ENCODE measurements around the gene ST3GAL2.
A peak's percentile ranks its signal among the peaks of the same experiment; 100 is the strongest.

ST3GAL2 gene

GRCh38 chr16:70437582-70438557 is 1.0 kb downstream of the ST3GAL2 start:
- DNase-seq = no peak

DNA sequence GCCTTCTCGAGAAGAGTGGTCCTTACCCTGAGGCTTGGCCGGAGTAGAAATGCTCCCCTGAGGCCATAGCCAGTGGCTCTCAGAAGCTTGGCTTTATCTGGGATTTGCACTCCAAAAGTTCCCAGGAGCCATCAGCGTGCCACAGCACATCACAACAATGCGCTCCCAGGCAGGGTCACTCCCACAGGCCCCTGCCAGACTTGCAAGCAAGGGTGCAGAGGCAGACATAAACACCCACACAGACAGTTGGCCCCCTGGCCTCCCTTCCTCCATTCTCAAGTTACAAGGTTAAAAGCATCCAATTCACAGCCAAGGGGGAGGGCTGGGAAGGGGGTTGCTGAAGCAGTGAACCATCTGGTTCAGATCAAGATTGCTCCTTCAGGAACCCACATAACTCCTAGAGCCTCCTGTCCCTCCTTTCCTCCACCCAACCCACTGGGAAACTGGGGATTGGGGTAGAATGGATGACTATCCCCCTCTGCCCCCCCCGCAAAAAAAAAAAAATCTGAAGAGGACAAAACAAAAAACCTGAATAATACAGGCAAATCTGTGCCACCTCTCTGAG is 1.8 kb downstream of the ST3GAL2 start:
- no peak for DNase-seq

- DNase-seq = no peak
These were observed 4.2 kb downstream of the ST3GAL2 start for GRCh38 chr16:70434484-70435260.

GRCh38 chr16:70433458-70434103 is 5.3 kb downstream of the ST3GAL2 start:
- DNase-seq = no peak

- DNase-seq = no peak
These were observed 6.0 kb downstream of the ST3GAL2 start for GRCh38 chr16:70432723-70433457.

DNA sequence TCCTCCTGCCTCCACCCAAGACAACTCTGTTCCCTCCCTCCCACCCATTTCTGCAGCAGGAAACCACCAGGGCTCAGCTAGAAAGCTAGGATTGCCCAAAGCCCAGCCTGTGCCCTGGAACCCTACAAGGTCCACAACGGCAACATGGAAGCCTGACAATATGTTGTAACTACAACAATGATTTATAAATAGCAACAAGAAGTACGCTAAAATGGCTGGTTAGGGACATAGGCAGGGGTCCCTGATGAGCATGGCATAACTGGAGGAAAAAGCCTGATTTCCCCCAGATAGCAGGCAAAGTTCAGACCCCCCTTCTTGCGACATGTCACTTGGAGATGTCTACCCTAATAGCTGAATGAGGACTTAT is 6.6 kb downstream of the ST3GAL2 start:
- DNase-seq = no peak

GRCh38 chr16:70430667-70431536 is 8.0 kb downstream of the ST3GAL2 start:
- DNase-seq = peak; percentile 30

GRCh38 chr16:70429888-70430666 is 8.8 kb downstream of the ST3GAL2 start:
- DNase-seq = no peak

DNA sequence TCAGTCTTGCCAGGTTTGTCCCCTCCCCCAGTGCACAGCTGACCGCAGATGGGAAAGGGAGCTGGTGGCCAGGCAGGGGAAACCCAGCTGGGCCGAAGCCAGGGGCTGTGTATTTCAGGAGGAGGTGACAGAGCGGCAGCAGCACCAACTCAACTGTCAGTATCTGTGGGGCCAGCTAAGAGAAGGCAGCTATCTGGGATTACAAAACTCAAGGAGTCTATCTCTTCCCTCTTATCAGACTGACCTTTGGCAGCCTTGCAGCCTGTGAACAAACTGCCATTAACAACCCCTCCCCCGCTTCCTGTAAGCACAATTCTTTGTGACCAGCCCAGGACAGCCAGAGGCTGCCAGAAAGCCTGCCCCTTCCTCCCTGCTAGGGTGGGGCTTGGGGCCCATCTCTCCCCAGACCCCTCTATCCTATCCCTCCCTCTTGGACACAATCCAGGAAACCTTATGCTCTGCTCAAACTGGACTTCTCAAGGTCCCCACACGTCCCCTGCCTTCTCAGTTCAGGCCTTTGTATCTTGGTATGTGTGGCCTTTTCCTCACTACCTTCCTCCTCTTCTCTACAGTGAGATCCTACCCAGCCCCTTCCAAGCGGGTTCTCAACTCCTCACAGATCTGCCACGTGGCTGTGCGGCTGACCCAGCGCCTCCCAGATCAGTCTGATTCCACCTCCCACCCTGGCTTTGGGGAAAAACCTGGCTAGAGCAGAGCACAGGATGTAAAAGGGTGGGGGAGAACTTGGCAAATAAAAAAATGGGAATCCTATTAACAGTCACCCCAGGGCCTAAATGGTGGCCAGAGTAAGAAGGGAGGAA is 10.5 kb downstream of the ST3GAL2 start:
- DNase-seq = no peak

DNA sequence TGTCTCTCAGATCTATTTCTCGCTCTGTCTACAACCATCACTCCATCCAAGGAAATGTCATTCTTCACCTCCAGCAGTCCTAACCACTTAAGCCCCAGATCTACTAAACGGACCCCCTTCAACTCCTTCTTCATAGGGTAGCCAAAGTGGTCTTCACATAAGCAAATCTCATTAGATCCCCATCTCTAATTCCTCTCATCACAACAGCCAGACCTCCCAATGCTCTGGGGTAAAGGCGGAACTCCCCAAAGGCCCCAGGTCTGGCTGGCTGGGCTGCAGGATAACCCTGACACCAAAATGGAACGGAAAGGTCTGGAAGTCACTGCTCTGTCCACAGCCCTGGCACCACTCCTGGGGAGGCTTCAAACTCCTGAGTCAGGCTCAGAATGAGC is 11.1 kb downstream of the ST3GAL2 start:
- DNase-seq = no peak

- DNase-seq = no peak
These were observed 16.4 kb downstream of the ST3GAL2 start for GRCh38 chr16:70422543-70422942.

DNA sequence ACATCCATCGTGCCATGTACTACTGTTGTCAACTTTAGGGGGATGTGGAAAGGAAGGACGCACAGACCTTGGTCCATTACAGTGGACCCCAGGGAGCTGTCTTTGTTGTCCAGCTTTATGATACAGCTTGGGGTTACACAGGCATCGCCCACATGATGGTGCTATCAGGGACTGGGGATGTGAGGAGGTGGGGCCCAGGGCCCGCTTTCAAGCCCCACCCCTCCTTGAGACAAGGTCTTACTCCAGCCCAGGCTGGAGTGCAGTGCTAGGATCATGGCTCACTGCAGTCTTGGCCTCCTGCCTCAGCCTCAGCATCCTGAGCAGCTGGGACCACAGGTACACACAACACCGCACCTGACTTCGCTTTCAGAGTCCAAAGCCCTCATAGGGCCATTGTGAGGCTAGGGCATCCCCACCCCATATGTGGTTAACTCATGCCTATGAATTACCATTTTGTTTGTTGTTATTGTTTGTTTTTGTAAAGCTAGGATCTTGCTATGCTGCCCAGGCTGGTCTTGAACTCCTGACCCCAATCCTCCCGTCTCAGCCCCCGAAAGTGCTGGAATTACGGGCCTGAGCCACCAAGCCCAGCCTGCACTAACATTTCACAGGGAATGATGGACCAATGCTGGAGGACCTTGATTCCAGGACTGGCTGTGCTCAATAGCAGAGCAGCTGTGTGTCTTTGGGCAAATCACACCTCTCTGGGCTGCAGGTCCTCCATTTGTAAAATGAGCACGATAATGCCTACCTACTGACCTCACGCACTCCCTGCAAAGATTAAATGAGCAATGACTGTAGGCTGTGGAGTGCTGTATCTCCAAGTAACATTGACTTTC is 17.2 kb downstream of the ST3GAL2 start:
- DNase-seq = no peak

- no peak for DNase-seq
These were observed 17.9 kb downstream of the ST3GAL2 start for GRCh38 chr16:70421014-70421413.

GRCh38 chr16:70419384-70420327 is 19.2 kb downstream of the ST3GAL2 start:
- DNase-seq = no peak

- no peak for DNase-seq
These were observed 19.9 kb downstream of the ST3GAL2 start for GRCh38 chr16:70418993-70419318.

- no peak for DNase-seq
These were observed 20.5 kb downstream of the ST3GAL2 start for GRCh38 chr16:70418274-70418992.

- no peak for DNase-seq
These were observed 21.2 kb downstream of the ST3GAL2 start for GRCh38 chr16:70417661-70418060.
